GM12875 (cell line): ENCODE data around the gene CFAP100.

Experiments
- H3K4me3 ChIP-seq: one replicate; pipeline ENCODE4 v1.5.1; 2011; ENCODE audit warnings: low read depth, low read length, control low read depth
- CTCF ChIP-seq: IDR thresholded peaks from 2 replicates; pipeline ENCODE4 v1.5.1; 2011; ENCODE audit warnings: low read depth, mild to moderate bottlenecking, control low read depth, inconsistent platforms, low read length, moderate library complexity, borderline replicate concordance; ENCODE audit not compliant: insufficient read depth

Gene CFAP100

GRCh38 chr3:126358038-126358815 is 36.5 kb upstream of the CFAP100 start:
- no peak overlapping the region for H3K4me3 ChIP-seq
- no peak for TF ChIP-seq CTCF

GRCh38 chr3:126358816-126359181 is 35.9 kb upstream of the CFAP100 start:
- no peak overlapping the region for H3K4me3 ChIP-seq
- TF ChIP-seq CTCF, result no peak

GRCh38 chr3:126360046-126360713 is 34.5 kb upstream of the CFAP100 start:
- TF ChIP-seq CTCF, result no peak

GRCh38 chr3:126360714-126361060 is 34.0 kb upstream of the CFAP100 start:
- no peak overlapping the region for H3K4me3 ChIP-seq
- TF ChIP-seq CTCF, result no peak

More at GRCh38 chr3:126360046-126360713, 34.5 kb upstream of the CFAP100 start:
- no peak overlapping the region for H3K4me3 ChIP-seq

GRCh38 chr3:126361211-126361610 is 33.5 kb upstream of the CFAP100 start:
- TF ChIP-seq CTCF, result no peak
- H3K4me3 ChIP-seq, result no peak overlapping the region

GRCh38 chr3:126364130-126364695 is 30.5 kb upstream of the CFAP100 start:
- no peak for TF ChIP-seq CTCF
- no peak overlapping the region for H3K4me3 ChIP-seq

GRCh38 chr3:126364731-126365301 is 29.9 kb upstream of the CFAP100 start:
- no peak overlapping the region for H3K4me3 ChIP-seq
- no peak for TF ChIP-seq CTCF
